Skeletal muscle satellite cell (primary cell): ENCODE measurements around the gene RHAG.
"Not testable (repeated sequence)": the region's sequence is repeated elsewhere in the genome, so short reads cannot be mapped to it uniquely, and the experiment has no call there.

Experiments
- H3K27me3 ChIP-seq: 2 replicates; pipeline ENCODE4 v1.7.0; 2013; ENCODE audit warnings: low read length; ENCODE audit not compliant: control insufficient read depth, insufficient read depth
- H3K36me3 ChIP-seq: 2 replicates; pipeline ENCODE4 v1.7.0; 2013; ENCODE audit warnings: mild to moderate bottlenecking, control low read depth, low read length; ENCODE audit not compliant: insufficient read depth
- H3K4me1 ChIP-seq: 2 replicates; pipeline ENCODE4 v1.7.0; 2013; ENCODE audit warnings: low read length; ENCODE audit not compliant: control insufficient read depth, insufficient read depth
- H3K4me2 ChIP-seq: 2 replicates; pipeline ENCODE4 v1.7.0; 2013; ENCODE audit warnings: mild to moderate bottlenecking, low read length
- H3K4me3 ChIP-seq: 2 replicates; pipeline ENCODE4 v1.7.0; 2013; ENCODE audit warnings: low read length
- H3K9ac ChIP-seq: 2 replicates; pipeline ENCODE4 v1.7.0; 2013; ENCODE audit warnings: mild to moderate bottlenecking, low read depth, low read length, moderate library complexity
- H3K9me3 ChIP-seq: replicated peaks from 2 replicates; pipeline ENCODE4 v1.7.0; 2013; ENCODE audit warnings: mild to moderate bottlenecking, control low read depth, low read length

Gene RHAG

GRCh38 chr6:49606721-49607390 is 29.8 kb downstream of the RHAG start:
- no peaks in the 10 kb centered on the region for H3K36me3 ChIP-seq
- peaks cover 21% of the 10 kb centered on the region for H3K27me3 ChIP-seq
- no peak overlapping the region for H3K4me3 ChIP-seq
- H3K9me3 ChIP-seq: no peaks in the 10 kb centered on the region
- no peak overlapping the region for H3K4me2 ChIP-seq
- H3K4me1 ChIP-seq: no peaks in the 10 kb centered on the region
- no peak overlapping the region for H3K9ac ChIP-seq

DNA sequence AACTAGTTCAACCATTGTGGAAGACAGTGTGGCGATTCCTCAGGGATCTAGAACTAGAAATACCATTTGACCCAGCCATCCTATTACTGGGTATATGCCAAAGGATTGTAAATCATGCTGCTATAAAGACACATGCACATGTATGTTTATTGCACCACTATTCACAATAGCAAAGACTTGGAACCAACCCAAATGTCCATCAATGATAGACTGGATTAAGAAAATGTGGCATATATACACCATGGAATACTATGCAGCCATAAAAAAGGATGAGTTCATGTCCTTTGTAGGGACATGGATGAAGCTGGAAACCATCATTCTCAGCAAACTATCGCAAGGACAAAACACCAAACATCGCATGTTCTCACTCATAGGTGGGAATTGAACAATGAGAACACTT is 32.6 kb downstream of the RHAG start:
- H3K4me3 ChIP-seq, H3K4me1 ChIP-seq, H3K4me2 ChIP-seq, H3K9me3 ChIP-seq, H3K36me3 ChIP-seq, H3K9ac ChIP-seq, H3K27me3 ChIP-seq: not testable (repeated sequence)

DNA sequence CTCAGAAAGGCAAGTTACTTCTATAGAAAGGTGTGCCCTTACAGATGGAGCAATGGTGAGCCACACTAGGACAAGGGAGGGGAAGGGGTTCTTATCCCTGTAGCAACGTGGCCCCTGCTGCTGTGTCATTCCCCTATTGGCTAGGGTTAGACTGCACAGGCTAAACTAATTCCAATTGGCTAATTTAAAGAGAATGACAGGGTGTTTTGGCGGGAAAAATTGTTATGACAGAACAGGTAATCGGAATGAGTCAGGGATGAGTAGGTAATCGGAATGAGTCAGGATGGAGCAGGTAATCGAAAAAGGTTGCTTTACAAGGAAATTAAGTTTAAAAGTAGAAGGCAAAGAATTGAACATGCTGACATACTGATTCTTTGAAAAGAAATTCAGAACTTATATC is 49.4 kb downstream of the RHAG start:
- not testable (repeated sequence) for H3K9ac ChIP-seq, H3K4me2 ChIP-seq, H3K4me3 ChIP-seq, H3K4me1 ChIP-seq, H3K27me3 ChIP-seq, H3K36me3 ChIP-seq, H3K9me3 ChIP-seq

DNA sequence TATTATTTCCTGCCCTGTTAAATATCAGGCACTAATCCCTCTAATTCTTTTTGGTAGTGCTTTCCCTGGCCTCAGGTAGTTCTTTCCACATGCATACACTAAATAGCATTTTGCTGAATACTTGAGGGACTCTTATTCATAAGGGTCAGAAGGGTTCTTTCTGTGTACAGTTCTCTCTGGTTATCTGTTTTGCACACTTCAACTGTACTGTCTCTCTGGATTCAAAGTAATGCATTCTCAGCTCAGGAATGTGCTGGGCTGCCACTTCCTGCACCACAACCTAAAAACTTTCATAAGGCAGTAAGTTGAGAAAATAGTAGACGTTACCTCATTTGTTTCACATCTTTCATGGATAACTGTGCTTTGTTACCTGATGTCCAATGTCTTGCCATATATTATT is 54.1 kb downstream of the RHAG start:
- no peak overlapping the region for H3K9ac ChIP-seq
- H3K4me3 ChIP-seq: no peak overlapping the region
- H3K36me3 ChIP-seq: no peaks in the 10 kb centered on the region
- H3K4me2 ChIP-seq: no peak overlapping the region
- H3K27me3 ChIP-seq: no peaks in the 10 kb centered on the region
- H3K9me3 ChIP-seq: no peaks in the 10 kb centered on the region
- no peaks in the 10 kb centered on the region for H3K4me1 ChIP-seq

DNA sequence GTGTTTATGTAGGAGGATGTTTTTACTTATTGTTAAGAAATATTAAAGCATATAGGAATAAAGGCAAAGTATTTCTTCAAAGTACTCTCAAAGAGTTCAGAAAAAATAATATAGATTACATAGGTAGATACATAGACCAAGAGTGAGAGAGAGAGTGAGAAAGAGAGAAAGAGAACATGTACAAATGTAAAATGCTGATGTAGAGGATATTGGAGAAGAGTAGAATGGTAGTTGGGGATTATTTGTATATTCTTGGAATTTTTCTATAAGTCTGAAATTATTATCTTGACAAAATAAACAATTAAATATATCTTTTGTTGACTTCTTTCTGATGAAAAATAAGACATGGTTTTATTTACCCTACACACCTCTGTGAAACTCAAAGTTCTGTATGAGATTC is 57.0 kb downstream of the RHAG start:
- H3K9ac ChIP-seq: no peak overlapping the region
- H3K4me1 ChIP-seq: no peaks in the 10 kb centered on the region
- no peaks in the 10 kb centered on the region for H3K9me3 ChIP-seq
- no peaks in the 10 kb centered on the region for H3K27me3 ChIP-seq
- H3K4me2 ChIP-seq: no peak overlapping the region
- no peak overlapping the region for H3K4me3 ChIP-seq
- no peaks in the 10 kb centered on the region for H3K36me3 ChIP-seq

GRCh38 chr6:49576618-49577017 is 60.0 kb downstream of the RHAG start:
- peaks cover 8% of the 10 kb centered on the region for H3K27me3 ChIP-seq
- H3K4me1 ChIP-seq: no peaks in the 10 kb centered on the region
- H3K9ac ChIP-seq: no peak overlapping the region
- no peak overlapping the region for H3K4me2 ChIP-seq
- no peaks in the 10 kb centered on the region for H3K9me3 ChIP-seq
- no peaks in the 10 kb centered on the region for H3K36me3 ChIP-seq
- no peak overlapping the region for H3K4me3 ChIP-seq

- Histone ChIP-seq H3K27me3 (peaks cover 8% of the 10 kb centered on the region), H3K36me3 (no peaks in the 10 kb centered on the region), H3K9ac (no peak overlapping the region), H3K4me3 (no peak overlapping the region), H3K9me3 (no peaks in the 10 kb centered on the region), H3K4me2 (no peak overlapping the region), H3K4me1 (no peaks in the 10 kb centered on the region)
These were observed 66.1 kb downstream of the RHAG start for GRCh38 chr6:49570474-49571079.

GRCh38 chr6:49565855-49566254 is 70.8 kb downstream of the RHAG start:
- H3K9me3 ChIP-seq: no peaks in the 10 kb centered on the region
- no peak overlapping the region for H3K4me2 ChIP-seq
- H3K4me1 ChIP-seq: no peaks in the 10 kb centered on the region
- no peak overlapping the region for H3K9ac ChIP-seq
- no peak overlapping the region for H3K4me3 ChIP-seq
- no peaks in the 10 kb centered on the region for H3K36me3 ChIP-seq
- H3K27me3 ChIP-seq: no peaks in the 10 kb centered on the region

GRCh38 chr6:49565261-49565660 is 71.4 kb downstream of the RHAG start:
- no peak overlapping the region for H3K4me2 ChIP-seq
- no peak overlapping the region for H3K4me3 ChIP-seq

GRCh38 chr6:49564552-49564951 is 72.1 kb downstream of the RHAG start:
- Histone ChIP-seq H3K4me2 (no peak overlapping the region), H3K4me3 (no peak overlapping the region), H3K9ac (no peak overlapping the region), H3K9me3 (no peaks in the 10 kb centered on the region), H3K27me3 (no peaks in the 10 kb centered on the region), H3K4me1 (no peaks in the 10 kb centered on the region), H3K36me3 (no peaks in the 10 kb centered on the region)

More at GRCh38 chr6:49565261-49565660, 71.4 kb downstream of the RHAG start:
- no peaks in the 10 kb centered on the region for H3K9me3 ChIP-seq
- H3K36me3 ChIP-seq: no peaks in the 10 kb centered on the region
- no peak overlapping the region for H3K9ac ChIP-seq
- no peaks in the 10 kb centered on the region for H3K27me3 ChIP-seq
- no peaks in the 10 kb centered on the region for H3K4me1 ChIP-seq

- Histone ChIP-seq H3K9me3 (no peaks in the 10 kb centered on the region), H3K27me3 (no peaks in the 10 kb centered on the region), H3K4me1 (no peaks in the 10 kb centered on the region), H3K9ac (no peak overlapping the region), H3K36me3 (no peaks in the 10 kb centered on the region), H3K4me2 (no peak overlapping the region), H3K4me3 (no peak overlapping the region)
These were observed 73.4 kb downstream of the RHAG start for GRCh38 chr6:49563006-49563886.
